GM18508 (cell line): ENCODE results near the gene KRT222.

Experiments
- ATAC-seq: cut with Tn5 transposase; IDR thresholded peaks from one replicate; pipeline ENCODE4 v1.9.1; 2021; ENCODE audit warnings: moderate number of reproducible peaks; ENCODE audit not compliant: insufficient read depth, unreplicated experiment

Gene KRT222

DNA sequence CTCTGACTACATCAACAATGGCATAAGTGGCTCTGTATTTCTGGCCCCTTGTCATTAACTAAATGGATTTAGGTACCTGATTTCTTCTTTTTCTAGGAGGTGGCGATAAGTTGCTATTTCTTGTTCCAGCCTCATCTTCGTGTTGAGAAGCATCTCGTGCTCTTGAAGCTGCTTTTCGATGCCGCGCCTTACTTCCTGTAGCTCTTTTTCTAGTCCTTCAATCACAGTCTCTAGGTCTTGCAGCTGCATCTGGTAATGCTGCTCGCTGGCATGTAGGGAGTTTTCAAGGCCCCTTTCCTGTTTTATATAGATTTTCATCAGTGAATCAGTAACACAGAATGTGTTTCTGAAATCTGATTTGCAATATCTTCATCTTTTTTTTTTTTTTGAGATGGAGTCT, 5.1 kb downstream of the KRT222 start:
- ATAC-seq, result no peak

DNA sequence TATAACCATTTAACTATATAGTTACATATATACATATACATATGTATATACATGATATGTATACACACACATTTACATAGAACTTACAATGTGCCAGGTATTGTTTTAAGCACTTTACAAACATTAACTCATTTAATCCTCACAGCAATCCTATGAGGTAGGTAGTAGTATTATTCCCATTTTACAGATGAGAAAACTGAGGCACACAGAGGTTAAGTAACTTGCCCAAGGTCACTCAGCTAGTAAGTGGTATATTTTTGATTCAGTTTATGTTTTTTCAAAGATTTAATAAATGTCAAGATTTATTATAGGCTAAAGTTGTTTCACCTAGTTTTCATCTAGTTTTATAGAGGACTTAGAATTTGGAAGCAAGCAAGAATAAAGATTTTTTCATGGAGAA, 6.6 kb downstream of the KRT222 start:
- ATAC-seq, result no peak

DNA sequence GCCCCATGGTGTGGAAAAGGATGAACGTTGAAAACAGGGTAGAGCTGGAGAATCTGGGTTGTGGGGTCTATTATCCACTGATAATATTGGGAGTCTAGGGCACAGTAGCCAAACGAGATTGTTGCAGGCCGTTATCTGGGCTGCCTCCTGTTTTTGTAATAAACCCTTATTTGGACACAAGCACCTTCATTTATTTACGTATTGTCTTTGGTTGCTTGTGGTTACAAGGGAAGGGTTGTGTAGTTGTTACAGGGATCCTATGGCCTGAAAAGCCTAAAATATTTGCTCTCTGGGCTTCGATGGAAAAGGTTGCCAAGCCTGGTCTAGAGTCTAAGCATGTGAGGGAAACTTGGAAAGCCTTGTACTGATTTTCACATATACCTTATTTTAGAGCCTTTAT, 13.0 kb downstream of the KRT222 start:
- no peak for ATAC-seq

DNA sequence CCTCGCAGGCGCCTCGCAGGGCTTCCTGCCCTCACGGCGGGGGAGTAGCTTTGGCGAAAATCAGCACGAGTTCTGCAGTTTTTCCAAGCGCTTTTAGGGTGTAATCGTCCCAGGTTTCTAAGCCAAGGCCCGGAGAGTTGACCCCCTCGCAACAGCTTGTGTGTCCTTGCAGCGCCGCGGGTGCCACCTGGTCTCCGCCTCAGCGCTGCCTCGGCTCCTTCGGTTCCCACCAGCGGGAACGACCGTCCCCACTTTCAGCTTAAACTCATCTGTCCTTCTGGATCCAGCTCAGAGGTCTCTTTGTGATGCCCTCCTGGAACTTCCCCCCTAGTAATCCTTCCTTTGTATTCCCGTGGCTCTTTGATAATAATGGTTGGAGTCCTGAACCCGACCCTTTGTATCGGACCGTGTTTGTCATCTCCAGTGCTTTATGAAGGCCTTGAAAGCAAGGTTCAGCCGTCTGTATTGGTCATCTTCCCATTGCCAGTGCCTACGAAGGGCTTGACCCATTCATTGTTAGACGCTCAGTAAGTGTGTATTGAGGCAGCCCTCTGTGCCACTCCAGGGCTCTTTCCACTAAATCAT, 16.5 kb downstream of the KRT222 start:
- ATAC-seq, result no peak

DNA sequence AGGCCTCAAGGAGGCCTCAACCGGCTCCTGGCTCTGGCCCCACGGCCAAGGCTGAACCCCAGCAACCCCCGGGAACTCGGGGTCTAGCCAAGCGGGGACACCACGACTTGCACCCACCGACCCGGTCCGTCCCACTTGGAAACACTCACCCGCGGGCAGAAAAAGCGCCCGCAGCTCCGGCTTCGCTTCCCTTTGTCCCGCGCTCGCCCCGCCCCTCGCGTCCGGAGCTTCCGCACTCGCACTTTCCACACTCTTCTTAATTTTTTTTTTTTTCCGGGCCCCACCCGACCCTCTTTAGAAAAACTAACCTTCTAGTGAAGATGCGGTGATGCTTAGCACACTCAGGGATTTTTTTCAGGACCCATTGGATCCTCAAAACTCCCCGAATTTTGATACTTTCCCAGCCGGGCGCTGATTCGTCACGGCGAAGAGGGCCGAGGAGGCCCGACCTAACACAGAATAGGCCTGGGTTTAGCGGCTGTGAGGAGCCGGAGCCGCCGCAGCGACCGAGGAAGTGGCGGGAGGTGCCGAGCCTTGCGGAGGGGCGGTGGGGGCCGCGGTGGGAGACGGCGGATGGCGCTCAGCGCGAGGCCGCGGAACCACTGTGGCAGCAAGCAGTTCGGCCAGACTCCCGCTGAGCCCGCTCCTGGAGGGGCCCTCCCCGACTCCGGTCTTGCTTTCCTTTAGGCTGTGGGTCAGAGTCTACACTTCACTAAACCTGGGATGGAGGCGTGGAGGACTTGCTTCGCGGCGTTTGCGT, 17.2 kb downstream of the KRT222 start, which contains the start of gene SMARCE1:
Gene SMARCE1 (minus strand): TSS at position 195 of the 760 bp plus-strand sequence. CDS start 2,016 bp downstream, outside the sequence.
- ATAC-seq, result no peak

DNA sequence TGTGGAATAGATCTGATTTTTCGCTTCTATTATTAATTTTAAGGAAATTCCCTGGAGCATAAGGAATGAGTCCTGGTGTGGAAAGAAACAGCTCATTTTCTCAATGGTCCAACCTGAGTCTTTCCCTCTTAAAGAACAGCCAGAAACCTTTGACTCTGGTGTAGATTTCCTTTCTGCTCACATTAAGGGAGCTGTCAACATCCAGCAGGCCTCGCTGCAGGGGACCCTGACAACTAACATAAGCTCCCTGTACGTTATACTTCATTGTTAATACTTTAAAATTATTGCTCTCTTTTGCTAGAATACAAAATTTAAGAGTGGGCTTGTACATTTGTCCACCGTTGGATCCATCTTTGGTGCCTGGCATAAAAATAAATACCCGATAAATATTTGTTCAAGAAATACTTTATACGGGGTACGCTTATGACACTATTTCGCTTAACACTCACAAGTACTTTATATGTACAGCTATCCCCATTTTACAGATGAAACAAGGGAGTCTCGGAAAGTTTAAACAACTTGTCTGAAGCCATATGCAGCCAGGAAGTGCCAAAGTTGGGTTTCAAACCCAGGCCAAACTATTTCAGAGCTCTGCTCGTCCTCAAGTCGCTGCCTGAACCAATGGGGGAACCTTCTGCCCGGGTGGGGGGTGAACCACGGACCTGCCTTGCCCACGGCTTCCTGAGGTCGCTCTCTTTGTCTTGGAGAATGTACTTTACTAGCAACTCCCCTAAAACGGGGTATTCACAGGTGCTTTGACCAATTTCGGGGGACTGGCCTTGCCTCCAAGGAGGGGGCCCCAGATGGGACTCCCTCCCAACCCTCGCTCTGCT, 18.0 kb downstream of the KRT222 start:
- ATAC-seq, result no peak

DNA sequence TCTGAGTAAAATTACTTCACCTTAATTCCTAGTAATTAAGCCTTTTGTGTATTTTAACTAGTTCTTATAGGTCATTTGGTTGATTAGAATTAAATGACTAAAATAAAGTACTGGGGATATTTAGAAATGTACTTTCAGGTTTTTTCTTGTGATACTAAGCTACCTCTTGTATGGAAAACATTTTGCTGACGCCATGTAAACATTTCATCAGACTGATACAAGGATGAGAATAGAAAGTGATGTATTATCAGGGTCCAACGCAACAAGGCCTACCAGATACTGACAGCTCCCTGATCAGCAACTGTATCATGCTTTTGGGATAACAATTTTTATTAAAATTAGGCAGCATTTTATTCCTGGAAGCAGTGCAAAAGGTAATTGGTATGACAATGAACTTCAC, 19.0 kb downstream of the KRT222 start:
- no peak for ATAC-seq

DNA sequence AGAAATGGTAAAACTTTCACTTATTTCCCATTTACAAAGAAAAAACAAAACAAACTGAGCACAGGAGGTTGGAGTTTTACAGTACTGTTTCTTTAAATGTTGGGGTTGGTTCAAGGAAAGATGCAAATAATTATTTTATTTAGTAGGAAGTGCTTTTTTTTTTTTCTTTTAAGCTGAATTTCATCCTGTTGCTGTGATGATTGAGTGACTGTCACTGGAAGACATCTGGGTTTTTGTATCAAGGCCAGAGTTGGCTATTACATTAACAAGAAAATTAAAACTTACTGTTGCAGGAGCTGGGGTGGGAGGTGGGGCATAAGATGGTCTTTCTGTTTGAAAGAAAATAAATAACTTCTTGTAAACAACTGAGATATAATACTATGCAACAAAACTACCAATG, 19.7 kb downstream of the KRT222 start:
- no peak for ATAC-seq

DNA sequence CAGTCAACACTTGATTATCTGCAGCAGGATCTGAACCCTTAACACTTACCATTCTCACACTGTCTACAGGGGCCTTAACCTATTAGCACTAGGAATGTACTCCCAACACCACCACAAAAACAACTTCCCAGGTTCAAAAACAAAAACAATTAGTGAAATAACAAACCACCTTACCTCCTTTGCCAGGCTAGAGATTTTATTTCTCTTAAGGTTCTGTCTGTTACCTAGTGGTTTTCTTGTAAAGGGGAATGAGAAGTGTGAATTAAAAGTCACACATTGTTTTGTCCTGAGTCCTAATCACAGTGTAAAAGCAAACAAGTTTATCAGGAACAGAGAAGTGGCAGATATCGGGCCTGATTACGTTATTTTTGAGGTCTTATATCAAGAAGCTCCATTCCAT, 27.0 kb downstream of the KRT222 start:
- ATAC-seq, result no peak

DNA sequence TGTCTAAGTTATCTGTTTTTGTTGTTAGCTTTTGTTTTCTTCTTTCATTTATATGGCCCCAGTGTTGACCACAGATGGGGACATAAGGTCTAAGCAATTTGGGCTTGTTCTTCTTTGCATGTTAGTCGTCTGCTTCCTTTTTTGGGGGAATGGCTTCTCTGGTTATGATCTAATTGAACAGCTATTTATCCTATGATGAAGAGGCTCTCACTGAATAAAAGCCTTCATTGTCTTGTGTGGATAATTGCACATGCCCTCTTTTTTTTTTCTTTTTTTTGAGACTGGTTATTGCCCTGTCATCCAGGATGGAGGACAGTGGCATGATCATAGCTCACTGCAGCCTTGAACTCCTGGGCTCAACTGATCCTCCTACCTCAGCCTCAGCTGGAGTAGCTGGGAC, 31.1 kb downstream of the KRT222 start:
- no peak for ATAC-seq

DNA sequence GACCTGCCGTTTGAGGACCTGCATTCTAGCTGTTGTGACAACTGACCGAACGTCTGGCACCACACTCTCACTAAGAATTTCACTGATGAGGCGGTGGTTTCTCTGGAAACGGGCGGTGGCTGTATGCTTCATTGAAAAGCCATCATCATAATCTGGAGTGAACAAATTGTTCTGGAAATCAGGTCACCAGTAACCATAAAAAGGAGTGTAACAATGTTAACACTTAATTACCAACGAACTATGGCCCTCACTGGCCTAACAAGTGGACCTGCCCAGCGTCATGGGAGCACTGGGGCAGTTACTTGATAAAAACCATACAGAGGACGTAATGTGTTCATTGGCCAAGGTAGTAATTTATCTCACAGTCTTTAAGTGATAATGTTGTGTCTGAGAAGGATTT, 32.8 kb downstream of the KRT222 start:
- ATAC-seq, result no peak

DNA sequence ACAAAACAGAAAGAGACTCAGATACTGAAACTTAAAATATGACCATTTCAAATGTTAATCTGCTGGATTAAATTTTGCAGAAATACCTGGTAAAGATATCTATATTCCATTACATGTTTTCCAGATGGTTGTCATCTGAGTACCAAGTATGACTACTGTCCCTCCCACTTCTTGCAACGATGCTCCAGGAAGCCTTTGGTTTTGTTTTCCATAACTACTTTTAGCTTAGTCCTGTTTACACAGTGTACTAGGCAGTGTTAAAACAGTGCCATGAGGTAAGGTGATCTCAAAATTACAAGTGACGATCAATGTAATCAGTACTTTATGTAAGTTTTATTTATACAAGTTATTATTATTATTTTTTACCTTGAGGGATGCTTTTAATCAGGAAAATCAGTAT, 35.1 kb downstream of the KRT222 start:
- ATAC-seq, result no peak

DNA sequence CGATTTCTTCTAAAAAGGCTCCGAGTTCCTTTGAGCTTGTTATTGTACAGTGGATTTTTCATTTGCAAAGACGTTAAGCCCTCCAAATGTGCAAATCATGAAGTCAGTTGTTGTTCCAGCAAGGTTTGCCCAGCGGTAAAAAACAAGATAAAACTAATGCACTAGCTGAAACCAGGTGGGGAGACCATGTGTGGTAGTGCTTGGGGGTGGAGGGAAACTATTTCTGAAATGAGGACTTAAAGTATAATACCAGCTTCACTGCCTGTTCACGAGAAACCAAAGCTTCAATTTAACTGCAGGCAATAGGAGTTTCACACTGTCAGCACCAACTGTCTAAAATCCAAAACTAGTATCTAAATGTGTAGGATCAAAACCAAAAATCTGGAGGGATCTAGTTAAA, 39.7 kb downstream of the KRT222 start:
- ATAC-seq, result no peak

DNA sequence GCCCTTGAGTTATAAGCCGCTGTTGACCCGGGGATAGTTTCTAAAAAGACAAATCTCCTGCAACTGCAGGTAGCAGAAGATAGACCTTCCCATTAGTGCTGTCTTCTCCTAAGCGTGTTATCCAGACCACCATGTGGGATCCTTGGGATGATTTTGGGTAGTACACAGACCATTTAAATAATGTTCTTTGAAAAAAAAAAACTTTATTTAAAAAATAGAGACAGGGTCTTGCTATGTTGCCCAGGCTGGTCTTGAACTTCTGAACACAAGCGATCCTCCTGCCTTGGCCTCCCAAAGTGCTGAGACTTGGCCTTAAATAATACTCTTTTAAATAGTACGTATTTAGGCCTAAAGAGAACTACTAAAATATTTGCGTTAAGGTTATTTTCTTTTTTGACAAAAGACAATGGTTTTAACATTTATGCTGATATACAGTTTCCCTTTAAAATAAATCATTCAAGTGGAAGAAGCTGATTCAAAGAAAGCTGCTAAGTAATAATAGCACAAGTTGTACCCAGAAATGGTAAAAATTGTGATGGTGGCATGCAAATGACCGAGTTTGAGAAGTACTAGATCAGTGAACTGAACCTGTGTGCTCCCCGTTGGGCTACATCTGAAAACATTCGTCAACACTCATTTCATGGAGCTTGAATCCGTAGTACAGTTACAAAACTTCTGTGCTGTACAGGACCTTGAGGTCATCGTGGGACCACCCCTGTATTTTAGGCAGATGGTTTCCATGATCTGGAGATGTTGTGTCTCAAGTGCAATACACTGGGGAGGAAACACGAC, 41.4 kb downstream of the KRT222 start:
- ATAC-seq, result no peak

DNA sequence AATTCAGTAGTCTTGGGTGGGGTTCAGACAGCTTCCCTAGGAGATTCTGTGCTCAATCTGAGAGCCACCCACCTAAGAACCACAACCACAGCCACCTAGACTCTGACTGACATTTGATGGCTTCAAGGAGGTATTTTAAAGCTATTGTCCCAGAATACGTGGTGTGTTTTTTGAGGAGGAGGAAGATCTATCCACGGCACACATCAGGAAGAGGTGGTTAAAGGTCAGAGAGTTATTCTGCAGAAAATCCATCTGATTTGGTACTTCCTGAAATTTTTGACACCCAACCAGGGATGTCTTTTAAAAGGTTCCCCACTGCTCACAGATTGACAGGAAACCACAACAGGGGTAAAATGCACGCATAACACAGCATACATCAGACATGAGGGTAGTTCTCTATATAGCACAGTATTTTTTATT, 42.5 kb downstream of the KRT222 start:
- no peak for ATAC-seq

DNA sequence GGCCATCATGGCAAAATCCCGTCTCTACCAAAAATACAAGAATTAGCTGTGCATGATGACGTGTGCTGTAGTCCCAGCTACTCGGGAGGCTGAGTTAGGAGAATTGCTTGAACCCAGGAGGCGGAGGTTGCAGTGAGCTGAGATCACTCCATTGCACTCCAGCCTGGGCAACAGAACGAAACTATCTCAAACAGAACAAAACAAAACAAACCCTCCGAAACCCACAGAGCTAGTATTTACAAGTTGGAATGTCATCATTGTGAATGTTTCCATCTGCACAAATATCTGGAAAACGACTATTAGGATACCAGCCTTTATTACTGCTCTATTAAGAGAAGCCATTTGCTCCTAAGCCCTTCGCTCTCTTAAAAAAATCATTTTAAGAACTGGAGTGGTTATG, 43.4 kb downstream of the KRT222 start:
- no peak for ATAC-seq

DNA sequence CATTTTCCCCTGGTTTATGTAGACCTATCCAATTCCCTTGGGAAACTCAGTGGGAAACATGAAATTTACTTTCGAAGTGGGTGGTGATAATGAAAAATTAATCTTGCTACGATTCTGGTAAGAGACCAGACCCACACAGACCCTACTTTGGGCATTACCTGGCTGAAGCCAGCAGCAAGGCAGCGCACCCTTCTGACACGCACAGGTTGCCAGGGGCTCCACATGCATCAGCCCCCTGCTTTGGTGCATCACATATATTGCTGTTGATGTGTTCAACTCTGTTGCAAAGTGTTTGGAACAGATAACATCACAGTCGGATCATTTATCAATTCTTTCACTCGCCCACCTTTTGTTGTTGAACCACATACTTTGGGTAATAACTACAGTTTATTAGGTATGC, 44.0 kb downstream of the KRT222 start:
- no peak for ATAC-seq

DNA sequence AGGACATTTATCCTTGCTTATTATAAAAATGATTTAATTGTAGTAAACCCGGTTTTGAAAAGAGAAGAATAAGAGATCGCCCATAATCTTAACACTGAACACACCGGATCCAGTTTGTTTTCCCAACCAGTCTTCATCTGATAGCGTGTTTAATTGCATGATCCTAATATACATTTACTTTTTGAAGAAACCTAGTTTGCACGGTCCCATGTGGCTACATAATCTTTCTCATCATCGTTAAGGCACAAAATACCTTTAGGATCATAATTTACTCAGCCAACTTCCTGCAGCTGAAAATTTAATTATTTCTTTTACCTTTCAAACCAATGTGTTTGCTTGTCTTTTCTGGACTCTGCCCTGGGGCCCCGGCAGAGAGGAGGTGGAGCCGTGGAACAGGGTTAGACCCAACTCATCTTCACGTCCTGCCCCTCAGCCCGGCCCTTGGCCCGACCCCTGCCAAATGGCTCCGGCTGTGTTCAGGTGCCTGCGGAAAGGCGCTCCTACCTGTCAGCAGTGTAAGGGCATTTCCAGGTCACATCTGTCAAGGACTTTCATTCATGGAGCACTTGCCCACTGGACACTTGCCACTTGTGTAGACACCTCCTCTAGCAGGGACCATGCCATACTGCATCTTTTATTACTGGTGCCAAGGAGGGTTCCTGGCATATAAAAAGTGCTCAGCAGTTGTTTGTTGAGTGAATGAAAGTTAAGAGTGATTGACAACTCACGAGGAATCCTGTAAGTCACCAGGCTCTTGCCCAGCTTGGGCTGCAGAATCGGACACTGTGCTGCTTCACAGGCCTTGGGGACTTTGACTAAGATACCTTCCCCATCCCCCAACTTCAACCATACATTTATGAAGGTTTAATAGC, 46.0 kb downstream of the KRT222 start:
- ATAC-seq, result no peak

DNA sequence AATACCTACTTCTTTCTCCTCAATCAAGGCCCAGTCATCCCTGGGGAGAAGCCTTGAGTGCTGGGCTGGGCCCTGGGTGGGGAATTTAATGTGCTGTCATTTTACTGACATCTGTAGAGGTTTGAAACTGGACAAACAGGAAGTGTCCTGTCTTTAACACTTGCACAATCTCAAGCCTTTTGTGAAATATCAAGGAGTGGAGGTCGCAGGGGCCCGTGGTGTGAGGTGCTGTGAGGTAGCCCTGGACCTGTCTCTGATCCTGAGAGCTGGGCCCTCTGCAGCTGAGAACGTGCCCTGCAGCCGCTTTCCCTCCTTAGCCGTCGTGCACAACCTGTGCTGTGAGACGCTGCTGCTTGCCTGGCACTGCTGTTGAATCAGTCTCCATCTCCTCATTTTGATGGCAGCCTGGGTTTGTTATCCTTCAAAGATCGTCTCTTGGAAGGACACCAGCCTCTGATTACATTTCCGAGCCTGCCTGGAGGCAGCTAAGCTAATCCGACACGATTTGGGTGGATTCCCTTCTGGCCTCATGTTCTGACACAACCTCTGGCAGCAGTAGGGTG, 47.2 kb downstream of the KRT222 start:
- no peak for ATAC-seq
